NCI-H128 (cell line): ENCODE data around the gene SLC7A1.

Source experiments
- DNase-seq: peaks from one replicate; lab custom pipeline; 2025; ENCODE audit not compliant: unreplicated experiment; lab: John Stamatoyannopoulos, UW

SLC7A1 gene

DNA sequence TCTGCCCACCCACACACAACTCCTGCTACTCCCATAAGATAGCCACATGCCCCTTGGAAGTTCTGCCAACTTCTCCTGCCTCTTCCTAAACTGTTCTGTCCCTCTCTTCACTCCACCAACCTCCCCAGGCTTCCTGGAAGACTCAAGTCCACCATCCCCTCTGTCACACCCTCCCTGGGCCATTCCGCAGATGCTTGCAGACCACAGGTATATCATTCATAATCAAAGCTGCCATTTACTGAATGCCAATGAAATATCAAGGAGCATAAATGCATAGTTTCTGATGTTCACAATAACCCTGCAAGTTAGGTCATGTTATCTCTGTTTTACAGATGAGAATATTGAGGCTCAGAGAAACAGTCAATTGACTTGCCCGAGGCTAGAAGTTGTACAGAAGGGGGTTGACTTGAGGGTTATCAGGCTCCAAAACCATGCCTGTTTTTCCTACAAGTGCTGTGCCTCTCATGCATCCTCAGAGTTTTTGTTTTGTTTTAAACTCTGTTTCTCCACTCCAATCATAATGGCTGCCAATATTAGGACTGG, 135.6 kb downstream of the SLC7A1 start:
- no peak for DNase-seq
